GM12874 (cell line): ENCODE measurements around the gene ZDHHC14.

Experiments
- TF ChIP-seq, protein P1 (sequence below): IDR thresholded peaks from 2 replicates; pipeline ENCODE4 v1.5.1; 2011; ENCODE audit warnings: low read depth, mild to moderate bottlenecking, control low read depth, low read length, moderate library complexity; ENCODE audit not compliant: insufficient read depth

Gene ZDHHC14

DNA sequence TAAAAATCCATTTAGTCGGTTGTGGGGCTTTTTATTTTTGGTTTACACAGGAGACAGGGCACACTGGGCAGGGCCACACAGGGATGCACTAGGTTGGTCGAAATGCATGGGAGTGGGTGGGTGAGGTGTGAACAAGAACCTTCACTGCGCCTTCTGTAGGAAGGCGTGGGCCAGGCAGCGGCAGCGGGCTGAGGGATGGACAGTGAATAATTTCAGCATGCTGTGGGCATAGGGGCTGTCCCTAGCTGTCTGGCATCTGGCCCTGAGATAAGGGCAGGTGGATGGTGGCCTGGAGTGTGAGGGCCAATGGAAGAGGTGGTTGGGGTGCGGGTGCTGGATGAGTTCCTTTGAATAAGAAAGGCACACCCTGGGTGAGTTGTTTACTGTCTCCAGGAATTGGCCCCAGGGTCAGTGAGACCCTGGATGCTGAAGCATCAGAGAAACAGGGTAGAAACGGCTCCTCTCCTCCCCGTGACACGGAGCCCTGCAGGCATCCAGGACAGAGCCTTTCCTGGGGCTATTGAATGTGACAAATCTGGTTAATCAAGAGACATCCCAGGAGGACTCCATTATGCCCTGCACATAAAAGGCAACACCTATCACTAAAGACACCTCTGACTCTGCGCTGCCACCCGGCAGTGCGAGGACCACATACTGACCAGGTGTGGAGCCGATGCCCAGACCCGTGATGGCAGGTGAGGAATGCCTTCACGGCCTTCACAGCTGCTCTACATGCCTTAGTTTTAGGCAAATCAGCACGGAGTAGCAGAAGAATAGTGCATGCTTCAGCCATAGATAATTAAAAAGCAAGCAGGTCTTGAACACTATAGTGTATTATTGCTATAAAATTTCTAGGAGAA lies 319.0 kb downstream of the ZDHHC14 start:
- TF ChIP-seq, protein P1, sequence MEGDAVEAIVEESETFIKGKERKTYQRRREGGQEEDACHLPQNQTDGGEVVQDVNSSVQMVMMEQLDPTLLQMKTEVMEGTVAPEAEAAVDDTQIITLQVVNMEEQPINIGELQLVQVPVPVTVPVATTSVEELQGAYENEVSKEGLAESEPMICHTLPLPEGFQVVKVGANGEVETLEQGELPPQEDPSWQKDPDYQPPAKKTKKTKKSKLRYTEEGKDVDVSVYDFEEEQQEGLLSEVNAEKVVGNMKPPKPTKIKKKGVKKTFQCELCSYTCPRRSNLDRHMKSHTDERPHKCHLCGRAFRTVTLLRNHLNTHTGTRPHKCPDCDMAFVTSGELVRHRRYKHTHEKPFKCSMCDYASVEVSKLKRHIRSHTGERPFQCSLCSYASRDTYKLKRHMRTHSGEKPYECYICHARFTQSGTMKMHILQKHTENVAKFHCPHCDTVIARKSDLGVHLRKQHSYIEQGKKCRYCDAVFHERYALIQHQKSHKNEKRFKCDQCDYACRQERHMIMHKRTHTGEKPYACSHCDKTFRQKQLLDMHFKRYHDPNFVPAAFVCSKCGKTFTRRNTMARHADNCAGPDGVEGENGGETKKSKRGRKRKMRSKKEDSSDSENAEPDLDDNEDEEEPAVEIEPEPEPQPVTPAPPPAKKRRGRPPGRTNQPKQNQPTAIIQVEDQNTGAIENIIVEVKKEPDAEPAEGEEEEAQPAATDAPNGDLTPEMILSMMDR: no peak

DNA sequence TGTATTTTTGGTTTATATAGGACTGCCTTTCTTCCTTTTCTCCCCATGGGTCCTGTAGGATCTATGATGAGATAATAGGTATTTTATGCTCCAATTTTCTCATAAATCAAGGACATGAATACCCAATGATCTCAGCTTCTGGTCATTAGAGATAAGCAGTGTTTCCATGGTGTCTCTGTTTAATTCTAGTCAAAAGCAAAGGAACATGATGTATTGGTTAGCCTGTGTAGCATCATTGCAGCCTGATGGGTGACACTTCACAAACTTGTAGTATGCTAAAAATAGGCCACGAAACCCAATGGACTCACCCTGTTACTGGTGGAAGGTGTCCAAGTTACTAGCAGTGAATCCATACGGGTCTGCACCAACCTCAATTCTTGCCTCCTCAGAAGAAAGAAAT lies 325.9 kb downstream of the ZDHHC14 start:
- TF ChIP-seq, protein P1: no peak

DNA sequence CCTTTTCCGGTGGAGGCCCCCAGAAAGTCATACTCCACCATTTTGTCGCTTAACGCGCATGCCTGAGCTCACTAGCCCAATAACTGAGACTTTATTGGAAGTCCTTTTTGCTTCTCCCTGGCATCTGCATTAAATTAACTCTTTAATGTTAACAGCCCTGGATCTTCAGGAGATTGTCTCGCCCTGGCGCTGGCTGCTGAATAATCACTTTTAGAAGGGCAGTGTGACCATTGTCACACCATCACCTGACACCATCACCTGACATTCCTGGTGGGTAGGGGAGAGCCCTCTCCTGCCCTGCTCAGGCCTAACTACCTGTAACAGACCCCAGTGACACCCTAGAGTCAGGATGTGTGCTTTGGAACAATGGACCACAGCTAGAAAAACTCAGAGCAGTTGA lies 326.6 kb downstream of the ZDHHC14 start:
- TF ChIP-seq, protein P1: no peak

DNA sequence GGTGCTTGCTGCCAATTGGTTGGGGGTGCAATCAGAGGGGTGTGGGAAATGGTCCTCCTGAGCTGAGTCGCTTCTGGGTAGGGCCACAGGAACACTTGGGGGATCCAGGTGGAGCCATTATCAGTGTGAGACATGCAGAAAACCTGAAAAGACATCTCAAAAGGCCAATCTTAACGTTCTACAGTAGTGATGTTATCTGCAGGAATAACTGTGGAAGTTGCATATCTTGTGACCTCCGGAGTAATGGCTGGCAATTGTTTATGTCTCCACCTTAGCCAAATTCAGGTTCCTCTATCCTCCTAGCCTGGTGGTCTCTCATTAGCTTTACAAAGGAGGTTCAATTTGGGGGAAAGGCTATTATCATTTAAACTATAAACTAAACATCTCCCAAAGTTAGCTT lies 327.2 kb downstream of the ZDHHC14 start:
- TF ChIP-seq, protein P1: no peak

DNA sequence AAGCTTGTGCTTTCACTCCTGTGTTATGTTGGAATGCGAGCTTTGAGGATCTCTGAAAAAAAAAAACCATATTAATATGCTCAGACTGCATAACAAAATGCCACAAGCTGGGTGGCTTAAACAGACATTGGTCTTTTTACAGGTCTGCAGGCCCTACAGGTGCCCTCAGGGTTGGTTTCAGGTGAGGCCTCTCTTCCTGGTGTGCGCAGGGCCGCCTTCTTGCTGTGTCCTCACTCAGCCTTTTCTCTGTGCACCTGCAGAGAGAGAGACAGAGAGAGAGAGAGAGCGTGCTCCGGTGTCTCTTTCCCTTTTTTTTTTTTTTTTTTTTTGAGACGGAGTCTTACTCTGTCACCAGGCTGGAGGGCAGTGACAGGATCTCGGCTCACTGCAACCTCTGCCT lies 327.9 kb downstream of the ZDHHC14 start:
- TF ChIP-seq, protein P1: no peak

DNA sequence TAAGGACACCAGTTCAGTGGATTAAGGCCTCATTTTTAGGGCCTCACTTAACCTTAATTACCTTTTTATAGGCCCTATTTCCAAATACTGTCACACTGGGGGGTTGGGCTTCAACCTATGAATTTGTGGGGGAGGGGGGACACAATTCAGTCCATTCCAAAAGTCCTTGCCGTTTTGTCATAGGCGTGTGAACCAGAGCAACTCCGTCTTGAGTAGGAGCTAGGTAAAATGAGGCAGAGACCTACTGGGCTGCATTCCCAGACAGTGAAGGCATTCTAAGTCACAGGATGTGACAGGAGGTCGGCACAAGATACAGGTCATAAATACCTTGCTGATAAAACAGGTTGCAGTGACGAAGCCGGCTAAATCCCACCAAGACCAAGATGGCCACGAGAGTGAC lies 328.6 kb downstream of the ZDHHC14 start:
- TF ChIP-seq, protein P1: no peak

DNA sequence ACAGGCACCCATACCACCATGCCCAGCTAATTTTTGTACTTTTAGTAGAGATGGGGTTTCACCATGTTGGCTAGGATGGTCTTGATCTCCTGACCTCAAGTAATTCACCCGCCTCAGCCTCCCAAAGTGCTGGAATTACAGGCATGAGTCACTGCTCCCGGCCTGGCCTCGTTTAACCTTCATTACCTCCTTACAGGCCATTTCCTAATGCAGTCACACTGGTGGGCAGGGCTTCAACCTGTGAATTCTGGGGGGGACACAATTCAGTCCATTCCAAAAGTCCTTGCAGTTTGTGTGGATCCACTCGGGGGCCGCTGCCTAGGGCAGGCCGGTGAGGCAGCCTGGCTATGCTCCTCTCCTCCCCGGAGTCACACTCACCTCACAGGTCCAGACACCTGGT lies 329.6 kb downstream of the ZDHHC14 start:
- TF ChIP-seq, protein P1: no peak

DNA sequence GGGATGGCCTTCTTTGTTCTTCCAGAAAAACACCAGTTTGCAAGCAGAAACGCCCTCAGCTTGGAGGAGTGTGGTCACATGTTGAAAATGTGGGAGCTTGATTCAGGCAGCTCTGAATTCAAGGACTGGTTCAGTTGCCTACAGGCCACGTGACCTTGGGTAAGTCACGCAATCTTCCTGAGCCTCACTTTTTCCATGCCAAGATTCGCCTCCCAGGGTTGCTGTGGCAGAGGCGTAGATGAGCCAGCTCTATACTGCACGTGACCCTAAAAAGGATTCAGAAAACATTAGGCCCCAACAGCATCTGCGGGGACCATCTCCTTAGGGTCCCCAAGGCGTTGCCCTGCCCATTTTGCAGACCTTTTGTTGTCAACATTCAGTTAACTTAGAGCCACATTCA lies 330.1 kb downstream of the ZDHHC14 start:
- TF ChIP-seq, protein P1: no peak
